Smooth muscle cell (in vitro differentiated cells): ENCODE results near the gene HADHA. TPM values are rescaled to one million over a fixed set of nuclear protein-coding genes. Genes with fewer than 3 reads are reported as not detected.
A peak's percentile ranks its signal among the peaks of the same experiment; 100 is the strongest.

Experiments used
- DNase-seq: peaks from one replicate; lab custom pipeline; 2025; ENCODE audit not compliant: unreplicated experiment; lab: John Stamatoyannopoulos, UW
- H2AFZ ChIP-seq: fragments of 200-600 bp; sonication (generic); 2 replicates; pipeline ENCODE4 v1.6.0; 2016; ENCODE audit warnings: antibody characterized with exemption, low read depth, mild to moderate bottlenecking
- H3F3A ChIP-seq: fragments of 200-600 bp; sonication (generic); 2 replicates; pipeline ENCODE4 v1.6.0; 2017; ENCODE audit warnings: antibody characterized with exemption, low read depth
- H3K27ac ChIP-seq: fragments of 200-600 bp; sonication (generic); 2 replicates; pipeline ENCODE4 v1.5.1; 2016; ENCODE audit warnings: low read depth, mild to moderate bottlenecking
- H3K27me3 ChIP-seq: fragments of 200-600 bp; sonication (generic); 2 replicates; pipeline ENCODE4 v1.6.1; 2016; ENCODE audit warnings: low read depth, mild to moderate bottlenecking
- H3K36me3 ChIP-seq: fragments of 200-600 bp; sonication (generic); 2 replicates; pipeline ENCODE4 v1.5.1; 2016; ENCODE audit warnings: low read depth
- H3K4me1 ChIP-seq: fragments of 200-600 bp; sonication (generic); 2 replicates; pipeline ENCODE4 v1.5.1; 2016; ENCODE audit warnings: low read depth
- H3K4me2 ChIP-seq: fragments of 200-600 bp; sonication (generic); 2 replicates; pipeline ENCODE4 v1.6.0; 2016; ENCODE audit warnings: mild to moderate bottlenecking
- H3K4me3 ChIP-seq: fragments of 200-600 bp; sonication (generic); 2 replicates; pipeline ENCODE4 v1.5.1; 2016; ENCODE audit warnings: mild to moderate bottlenecking
- H3K79me2 ChIP-seq: fragments of 200-600 bp; sonication (generic); 2 replicates; pipeline ENCODE4 v1.6.0; 2016; ENCODE audit warnings: low read depth, mild to moderate bottlenecking
- H3K9ac ChIP-seq: fragments of 200-600 bp; sonication (generic); 2 replicates; pipeline ENCODE4 v1.6.0; 2016; ENCODE audit warnings: low read depth
- H3K9me3 ChIP-seq: fragments of 200-600 bp; sonication (generic); replicated peaks from 2 replicates; pipeline ENCODE4 v1.5.1; 2016; ENCODE audit warnings: low read depth
- H4K20me1 ChIP-seq: fragments of 200-600 bp; sonication (generic); 2 replicates; pipeline ENCODE4 v1.6.0; 2016; ENCODE audit warnings: low read depth
- WGBS: methylation state at CpG from one replicate; pipeline ENCODE4 v1.1.7; 2016; ENCODE audit warnings: low lambda C conversion rate; 5-methylcytosine and 5-hydroxymethylcytosine counted together
- polyA plus RNA-seq: library from polyadenylated mRNA; unstranded; fragments of >200 nt; fragmentation: Nextera tagmentation; extraction: Ambion mirVana; gene quantifications from 2 replicates; pipeline ENCODE4 v1.2.1, GENCODE V29; 2016
- total RNA-seq: library from RNA; depleted of rRNA; stranded (reverse); fragments of >200 nt; gene quantifications from 2 replicates; pipeline ENCODE4 v1.2.3, GENCODE V29; 2014
- TF ChIP-seq, protein P1 (sequence below): fragments of 200-600 bp; sonication (generic); IDR thresholded peaks from 2 replicates; pipeline ENCODE4 v1.5.1; 2017; ENCODE audit warnings: borderline replicate concordance, mild to moderate bottlenecking, antibody characterized with exemption; ENCODE audit not compliant: insufficient read depth, poor library complexity, severe bottlenecking

Gene HADHA
- total RNA-seq (96.9 and 104 TPM in 2 replicates), polyA plus RNA-seq (90.1 and 111 TPM in 2 replicates)

GRCh38 chr2:26244309-26245230 lies at the start of gene HADHA, which contains the start of gene HADHB:
HADHA (minus strand) TSS chr2:26244632; CDS start chr2:26244596, 36 bp downstream.
HADHB (plus strand) TSS chr2:26244939; CDS start chr2:26254255, 9,316 bp downstream.
- Histone ChIP-seq H3K4me1 (peaks cover 8% of the 10 kb centered on the region), H3K4me3 (peak within 1 kb of the TSS; percentile 89), H3K4me2 (peak within 1 kb of the TSS; percentile 98), H2AFZ (peak within 1 kb of the TSS; percentile 84), H3K9ac (peak within 1 kb of the TSS; percentile 99), H3K79me2 (peaks cover 94% of the 10 kb centered on the region), H4K20me1 (peaks cover 71% of the 10 kb centered on the region), H3F3A (peaks cover 8% of the 10 kb centered on the region), H3K27me3 (no peaks in the 10 kb centered on the region), H3K9me3 (no peaks in the 10 kb centered on the region), H3K36me3 (no peaks in the 10 kb centered on the region), H3K27ac (peak within 1 kb of the TSS; percentile 99)
- under 1% methylated on average over 61 of the region's 63 CpGs for WGBS
- peak; percentile 67 for DNase-seq
- TF ChIP-seq, protein P1, sequence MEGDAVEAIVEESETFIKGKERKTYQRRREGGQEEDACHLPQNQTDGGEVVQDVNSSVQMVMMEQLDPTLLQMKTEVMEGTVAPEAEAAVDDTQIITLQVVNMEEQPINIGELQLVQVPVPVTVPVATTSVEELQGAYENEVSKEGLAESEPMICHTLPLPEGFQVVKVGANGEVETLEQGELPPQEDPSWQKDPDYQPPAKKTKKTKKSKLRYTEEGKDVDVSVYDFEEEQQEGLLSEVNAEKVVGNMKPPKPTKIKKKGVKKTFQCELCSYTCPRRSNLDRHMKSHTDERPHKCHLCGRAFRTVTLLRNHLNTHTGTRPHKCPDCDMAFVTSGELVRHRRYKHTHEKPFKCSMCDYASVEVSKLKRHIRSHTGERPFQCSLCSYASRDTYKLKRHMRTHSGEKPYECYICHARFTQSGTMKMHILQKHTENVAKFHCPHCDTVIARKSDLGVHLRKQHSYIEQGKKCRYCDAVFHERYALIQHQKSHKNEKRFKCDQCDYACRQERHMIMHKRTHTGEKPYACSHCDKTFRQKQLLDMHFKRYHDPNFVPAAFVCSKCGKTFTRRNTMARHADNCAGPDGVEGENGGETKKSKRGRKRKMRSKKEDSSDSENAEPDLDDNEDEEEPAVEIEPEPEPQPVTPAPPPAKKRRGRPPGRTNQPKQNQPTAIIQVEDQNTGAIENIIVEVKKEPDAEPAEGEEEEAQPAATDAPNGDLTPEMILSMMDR, result no peak

GRCh38 chr2:26292646-26293045 lies 48.2 kb upstream of the HADHA start:
- Histone ChIP-seq H3K27ac (peak overlapping the region; percentile 60), H3K4me3 (no peak overlapping the region), H3K4me2 (peak overlapping the region; percentile 53), H3K9ac (no peak overlapping the region), H3K4me1 (no peaks in the 10 kb centered on the region), H3K27me3 (no peaks in the 10 kb centered on the region), H3K79me2 (no peaks in the 10 kb centered on the region), H4K20me1 (no peaks in the 10 kb centered on the region), H3K36me3 (no peaks in the 10 kb centered on the region), H3F3A (no peaks in the 10 kb centered on the region), H3K9me3 (no peaks in the 10 kb centered on the region), H2AFZ (no peak overlapping the region)
- DNase-seq, result no peak
- 33% methylated on average over 6 of the region's 6 CpGs for WGBS
- TF ChIP-seq, protein P1, result no peak

- DNase-seq, result no peak
- H3K27me3 ChIP-seq, result no peaks in the 10 kb centered on the region
- H3K4me3 ChIP-seq, result no peak overlapping the region
- no peaks in the 10 kb centered on the region for H3F3A ChIP-seq
- no peaks in the 10 kb centered on the region for H3K36me3 ChIP-seq
- H2AFZ ChIP-seq, result no peak overlapping the region
- no peaks in the 10 kb centered on the region for H4K20me1 ChIP-seq
- WGBS, result 71% methylated on average over 1 of the region's 1 CpG
- H3K79me2 ChIP-seq, result no peaks in the 10 kb centered on the region
- no peak overlapping the region for H3K9ac ChIP-seq
- no peak overlapping the region for H3K27ac ChIP-seq
- H3K4me1 ChIP-seq, result no peaks in the 10 kb centered on the region
- TF ChIP-seq, protein P1, result no peak
- H3K4me2 ChIP-seq, result no peak overlapping the region
- H3K9me3 ChIP-seq, result no peaks in the 10 kb centered on the region
Observed at GRCh38 chr2:26290001-26290400, 45.6 kb upstream of the HADHA start.
